Activated B cell treated with CpG ODN at 0.5 μM for 24 hours (primary cell): ENCODE results near the gene ZRANB2. TPM values are rescaled to one million over a fixed set of nuclear protein-coding genes. Genes with fewer than 3 reads are reported as not detected.

ENCODE experiments used
- ATAC-seq: fragments of 200-7000 bp; cut with Tn5 transposase; one replicate; pipeline ENCODE4 v1.10.0; 2021; ENCODE audit warnings: low read depth, mild to moderate bottlenecking, moderate library complexity
- CTCF ChIA-PET: fragments of 350-600 bp; sonication (Branson Sonifier 250); formaldehyde crosslinking; loops from one replicate; lab custom pipeline; 2021; ENCODE audit warnings: antibody characterized with exemption; lab: Charles Lee
- POLR2A ChIA-PET: fragments of 350-600 bp; sonication (Branson Sonifier 250); formaldehyde crosslinking; loops from one replicate; lab custom pipeline; 2021; ENCODE audit warnings: antibody characterized with exemption; lab: Charles Lee
- DNase-seq: peaks from one replicate; pipeline ENCODE4 v3.0.0; 2022
- H3K27ac Mint-ChIP-seq: one replicate; pipeline ENCODE4 v1.8.0; 2020; ENCODE audit warnings: mixed read lengths
- H3K27me3 Mint-ChIP-seq: one replicate; pipeline ENCODE4 v1.8.0; 2021; ENCODE audit warnings: mixed read lengths
- H3K36me3 Mint-ChIP-seq: one replicate; pipeline ENCODE4 v1.8.0; 2021; ENCODE audit warnings: low read depth, mixed read lengths
- H3K4me1 Mint-ChIP-seq: one replicate; pipeline ENCODE4 v1.8.0; 2021; ENCODE audit warnings: mixed read lengths
- H3K4me3 Mint-ChIP-seq: one replicate; pipeline ENCODE4 v1.8.0; 2020; ENCODE audit warnings: mild to moderate bottlenecking, mixed read lengths
- H3K9me3 Mint-ChIP-seq: one replicate; pipeline ENCODE4 v1.8.0; 2020; ENCODE audit warnings: mixed read lengths
- intact Hi-C: fragments of 100-400 bp; cut with micrococcal nuclease; formaldehyde crosslinking; loops from one replicate; pipeline ENCODE4 v1.15.1; 2024
- total RNA-seq: library from RNA; stranded (reverse); gene quantifications from 2 replicates; pipeline ENCODE4 v1.2.3, GENCODE V29; 2022
- TF ChIP-seq, protein P1 (sequence below): fragments of 200-600 bp; IDR thresholded peaks from one replicate; pipeline ENCODE4 v1.8.0; 2022; ENCODE audit warnings: antibody characterized with exemption, mild to moderate bottlenecking

Gene ZRANB2
- total RNA-seq, 1 donor from 2014 or later = 130 TPM

GRCh38 chr1:71083271-71083670, 2.4 kb upstream of the ZRANB2 start:
- Mint-ChIP-seq H3K4me1 (peaks cover 29% of the 10 kb centered on the region), H3K36me3 (peaks cover 15% of the 10 kb centered on the region), H3K9me3 (no peaks in the 10 kb centered on the region), H3K27me3 (peaks cover 24% of the 10 kb centered on the region), H3K27ac (no peak overlapping the region), H3K4me3 (no peak overlapping the region)
- CTCF ChIA-PET = no interaction called here
- TF ChIP-seq, protein P1, sequence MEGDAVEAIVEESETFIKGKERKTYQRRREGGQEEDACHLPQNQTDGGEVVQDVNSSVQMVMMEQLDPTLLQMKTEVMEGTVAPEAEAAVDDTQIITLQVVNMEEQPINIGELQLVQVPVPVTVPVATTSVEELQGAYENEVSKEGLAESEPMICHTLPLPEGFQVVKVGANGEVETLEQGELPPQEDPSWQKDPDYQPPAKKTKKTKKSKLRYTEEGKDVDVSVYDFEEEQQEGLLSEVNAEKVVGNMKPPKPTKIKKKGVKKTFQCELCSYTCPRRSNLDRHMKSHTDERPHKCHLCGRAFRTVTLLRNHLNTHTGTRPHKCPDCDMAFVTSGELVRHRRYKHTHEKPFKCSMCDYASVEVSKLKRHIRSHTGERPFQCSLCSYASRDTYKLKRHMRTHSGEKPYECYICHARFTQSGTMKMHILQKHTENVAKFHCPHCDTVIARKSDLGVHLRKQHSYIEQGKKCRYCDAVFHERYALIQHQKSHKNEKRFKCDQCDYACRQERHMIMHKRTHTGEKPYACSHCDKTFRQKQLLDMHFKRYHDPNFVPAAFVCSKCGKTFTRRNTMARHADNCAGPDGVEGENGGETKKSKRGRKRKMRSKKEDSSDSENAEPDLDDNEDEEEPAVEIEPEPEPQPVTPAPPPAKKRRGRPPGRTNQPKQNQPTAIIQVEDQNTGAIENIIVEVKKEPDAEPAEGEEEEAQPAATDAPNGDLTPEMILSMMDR = no peak
- intact Hi-C loops = loop anchor here (5.0 kb wide), 1 partner anchor 1199 kb away; the partner anchor contains the start of gene NEGR1
- ATAC-seq (no peak), DNase-seq (no peak)
- POLR2A ChIA-PET = no interaction called here

GRCh38 chr1:71081697-71082080, 854 bp upstream of the ZRANB2 start:
- peaks cover 27% of the 10 kb centered on the region for H3K36me3 Mint-ChIP-seq
- ATAC-seq = no peak
- TF ChIP-seq, protein P1 = no peak
- intact Hi-C loops = loop anchor here (1.0 to 5.0 kb wide), 7 partner anchors 19 to 1201 kb away; partner anchors contain the start of genes ANKRD13C, CTH, LRRC40 and NEGR1
- ChIA-PET CTCF (interaction anchor here (0.6 to 0.8 kb wide), 3 partner anchors 860 to 877 kb away, joined by 3 to 4 read pairs (median 4); partner anchors contain the start of gene SRSF11), POLR2A (interaction anchor here (0.9 to 1.9 kb wide), 6 partner anchors 10 to 876 kb away, joined by 3 to 19 read pairs (median 10); partner anchors contain the start of genes CTH, LRRC40 and SRSF11)
- H3K9me3 Mint-ChIP-seq = no peaks in the 10 kb centered on the region
- peaks cover 29% of the 10 kb centered on the region for H3K4me1 Mint-ChIP-seq
- peak; percentile 13 for DNase-seq
- peak overlapping the region; percentile 98 for H3K4me3 Mint-ChIP-seq
- H3K27ac Mint-ChIP-seq = peak overlapping the region; percentile 72
- H3K27me3 Mint-ChIP-seq = peaks cover 20% of the 10 kb centered on the region

DNA sequence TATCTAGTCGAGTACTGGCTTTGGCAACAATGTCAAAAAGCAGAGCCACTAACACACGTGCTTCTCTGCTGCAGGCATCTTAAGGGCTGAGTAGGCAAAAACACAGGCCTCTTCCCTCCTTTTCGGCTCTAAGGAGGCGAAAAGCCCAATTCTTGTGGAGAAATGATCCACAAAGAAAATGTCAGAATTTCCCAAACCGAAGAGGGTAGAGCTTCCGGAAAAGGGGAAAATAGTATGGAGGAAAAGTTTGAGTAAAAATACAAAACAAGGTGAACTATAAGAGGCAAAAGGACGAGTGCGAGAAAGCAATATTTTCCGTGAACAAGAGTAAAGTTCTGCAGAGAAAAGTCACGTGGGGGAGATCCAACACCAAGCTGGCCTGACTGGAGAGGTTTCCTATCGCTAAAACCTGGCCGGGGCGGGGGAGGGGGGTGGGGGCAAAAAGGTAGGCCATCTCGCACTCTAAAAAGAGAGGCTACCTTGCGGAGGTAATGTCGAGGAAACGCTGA, 551 bp downstream of the ZRANB2 start:
- H3K9me3 Mint-ChIP-seq = no peaks in the 10 kb centered on the region
- DNase-seq = no peak
- H3K36me3 Mint-ChIP-seq = peaks cover 41% of the 10 kb centered on the region
- H3K4me1 Mint-ChIP-seq = peaks cover 29% of the 10 kb centered on the region
- TF ChIP-seq, protein P1 = no peak
- H3K27me3 Mint-ChIP-seq = peaks cover 14% of the 10 kb centered on the region
- H3K27ac Mint-ChIP-seq = peak overlapping the region; percentile 99
- ATAC-seq = no peak
- H3K4me3 Mint-ChIP-seq = peak overlapping the region; percentile 98
- ChIA-PET POLR2A (interaction anchor here (0.6 to 1.9 kb wide), 9 partner anchors 11 to 932 kb away, joined by 3 to 19 read pairs (median 6); partner anchors contain the start of genes ANKRD13C, CTH, LRRC40 and SRSF11), CTCF (interaction anchor here (1.1 kb wide), 1 partner anchor 726 kb away, joined by 4 read pairs; no protein-coding TSS in a partner anchor)
- intact Hi-C loops = loop anchor here (2.0 to 5.0 kb wide), 2 partner anchors 17 to 1202 kb away; partner anchors contain the start of gene NEGR1

DNA sequence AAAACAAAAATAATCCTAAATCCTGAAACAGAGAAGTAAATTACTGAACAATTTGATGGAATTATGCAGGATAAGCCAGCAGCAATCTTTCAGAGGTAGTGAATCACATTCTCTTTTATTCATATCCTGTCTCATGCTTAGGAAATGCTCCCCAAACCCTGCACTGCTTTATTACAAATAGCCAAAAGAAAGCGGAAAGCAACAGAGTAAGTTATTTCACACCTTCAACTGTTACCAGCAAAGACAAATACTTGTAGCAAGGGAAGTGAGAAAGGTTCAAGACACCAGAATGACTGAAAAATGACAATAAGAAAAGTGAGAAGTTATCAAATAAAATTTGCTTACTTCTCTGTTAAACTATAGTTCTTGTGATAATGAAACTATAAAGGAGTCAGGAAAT, 6.2 kb downstream of the ZRANB2 start:
- ATAC-seq (no peak), DNase-seq (no peak)
- intact Hi-C loops = no loop called here
- Mint-ChIP-seq H3K27me3 (no peaks in the 10 kb centered on the region), H3K36me3 (peaks cover 78% of the 10 kb centered on the region), H3K27ac (no peak overlapping the region), H3K4me1 (peaks cover 11% of the 10 kb centered on the region), H3K4me3 (no peak overlapping the region), H3K9me3 (no peaks in the 10 kb centered on the region)
- ChIA-PET POLR2A (interaction anchor here (0.8 kb wide), 1 partner anchor 854 kb away, joined by 4 read pairs; the partner anchor contains the start of gene SRSF11), CTCF (no interaction called here)
- TF ChIP-seq, protein P1 = no peak

DNA sequence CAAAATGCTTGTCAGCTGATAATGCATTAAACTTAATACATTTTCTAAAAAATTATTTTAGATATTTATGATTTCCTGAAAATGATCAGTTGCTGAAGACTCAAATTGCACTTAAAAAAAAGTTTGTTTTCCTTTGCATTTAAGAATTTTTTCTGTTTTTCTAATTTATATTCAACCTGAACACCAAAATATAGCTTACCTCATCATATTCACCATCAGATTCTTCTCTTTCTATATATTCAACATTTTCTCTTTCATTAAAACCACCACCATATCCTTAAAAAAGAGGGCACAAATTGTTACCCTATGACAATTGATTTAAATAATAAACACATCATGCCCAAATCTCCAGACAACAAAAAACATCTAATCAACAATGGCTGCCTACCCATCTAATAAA, 8.6 kb downstream of the ZRANB2 start:
- Mint-ChIP-seq H3K36me3 (peaks cover 78% of the 10 kb centered on the region), H3K27ac (no peak overlapping the region), H3K4me3 (no peak overlapping the region), H3K27me3 (no peaks in the 10 kb centered on the region), H3K9me3 (no peaks in the 10 kb centered on the region), H3K4me1 (peaks cover 2% of the 10 kb centered on the region)
- ChIA-PET POLR2A (no interaction called here), CTCF (no interaction called here)
- TF ChIP-seq, protein P1 = no peak
- no peak for ATAC-seq
- no peak for DNase-seq
- intact Hi-C loops = no loop called here
